ENCODE results near the gene CNKSR3. TPM values are rescaled to one million over a fixed set of nuclear protein-coding genes. Genes with fewer than 3 reads are reported as not detected.
"Not testable (repeated sequence)": the region's sequence is repeated elsewhere in the genome, so short reads cannot be mapped to it uniquely, and the experiment has no call there.

The CNKSR3 gene
- total RNA-seq, 1 donor from 2014 or later: 7.4 TPM

DNA sequence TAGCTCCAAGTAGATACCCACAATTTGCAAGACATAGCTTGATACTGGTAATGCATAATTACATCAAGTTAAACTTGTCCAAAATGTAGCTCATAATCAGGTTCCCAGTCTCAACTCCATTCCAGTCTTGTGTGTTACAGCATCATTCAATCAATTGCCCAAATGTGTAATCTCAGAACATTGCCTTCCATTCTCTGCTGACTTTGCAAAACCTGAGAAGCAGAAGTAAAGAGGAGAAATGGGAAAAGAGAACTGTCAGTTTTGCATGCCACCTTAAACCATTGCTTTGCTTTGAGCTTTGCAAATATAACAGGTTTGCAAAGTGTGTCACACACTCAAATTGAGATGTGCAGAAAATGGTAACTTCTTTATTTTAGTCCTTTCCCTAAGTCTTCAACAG is 40.3 kb upstream of the CNKSR3 start:
- TF ChIP-seq POLR2A (IDR thresholded peaks at IDR 0.05): no peak
- no peak for TF ChIP-seq POLR2AphosphoS5 (IDR thresholded peaks at IDR 0.05; ENCODE audit: insufficient read depth in 1 of 2, low read depth in 1 of 2)
- TF ChIP-seq, protein P1, sequence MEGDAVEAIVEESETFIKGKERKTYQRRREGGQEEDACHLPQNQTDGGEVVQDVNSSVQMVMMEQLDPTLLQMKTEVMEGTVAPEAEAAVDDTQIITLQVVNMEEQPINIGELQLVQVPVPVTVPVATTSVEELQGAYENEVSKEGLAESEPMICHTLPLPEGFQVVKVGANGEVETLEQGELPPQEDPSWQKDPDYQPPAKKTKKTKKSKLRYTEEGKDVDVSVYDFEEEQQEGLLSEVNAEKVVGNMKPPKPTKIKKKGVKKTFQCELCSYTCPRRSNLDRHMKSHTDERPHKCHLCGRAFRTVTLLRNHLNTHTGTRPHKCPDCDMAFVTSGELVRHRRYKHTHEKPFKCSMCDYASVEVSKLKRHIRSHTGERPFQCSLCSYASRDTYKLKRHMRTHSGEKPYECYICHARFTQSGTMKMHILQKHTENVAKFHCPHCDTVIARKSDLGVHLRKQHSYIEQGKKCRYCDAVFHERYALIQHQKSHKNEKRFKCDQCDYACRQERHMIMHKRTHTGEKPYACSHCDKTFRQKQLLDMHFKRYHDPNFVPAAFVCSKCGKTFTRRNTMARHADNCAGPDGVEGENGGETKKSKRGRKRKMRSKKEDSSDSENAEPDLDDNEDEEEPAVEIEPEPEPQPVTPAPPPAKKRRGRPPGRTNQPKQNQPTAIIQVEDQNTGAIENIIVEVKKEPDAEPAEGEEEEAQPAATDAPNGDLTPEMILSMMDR (IDR thresholded peaks at IDR 0.05): no peak
- Histone ChIP-seq H3K4me3 (no peak overlapping the region), H3K27me3 (no peaks in the 10 kb centered on the region), H3K4me1 (peaks cover 10% of the 10 kb centered on the region), H3K27ac (no peak overlapping the region), H3K9me3 (no peaks in the 10 kb centered on the region), H3K36me3 (no peaks in the 10 kb centered on the region)
- DNase-seq (ENCODE audit: extremely low spot score in 2 of 2): no peak
- intact Hi-C loops (cut with DNase I): no loop called here

GRCh38 chr6:154549179-154549578 is 38.7 kb upstream of the CNKSR3 start:
- TF ChIP-seq POLR2A (IDR thresholded peaks at IDR 0.05) (no peak), POLR2AphosphoS5 (IDR thresholded peaks at IDR 0.05; ENCODE audit: insufficient read depth in 1 of 2, low read depth in 1 of 2) (no peak)
- TF ChIP-seq, protein P1 (IDR thresholded peaks at IDR 0.05): no peak
- no peak for DNase-seq (ENCODE audit: extremely low spot score in 2 of 2)
- Histone ChIP-seq H3K4me3 (no peak overlapping the region), H3K9me3 (no peaks in the 10 kb centered on the region), H3K36me3 (no peaks in the 10 kb centered on the region), H3K27me3 (no peaks in the 10 kb centered on the region), H3K27ac (no peak overlapping the region), H3K4me1 (peaks cover 10% of the 10 kb centered on the region)
- intact Hi-C loops (cut with DNase I): no loop called here

DNA sequence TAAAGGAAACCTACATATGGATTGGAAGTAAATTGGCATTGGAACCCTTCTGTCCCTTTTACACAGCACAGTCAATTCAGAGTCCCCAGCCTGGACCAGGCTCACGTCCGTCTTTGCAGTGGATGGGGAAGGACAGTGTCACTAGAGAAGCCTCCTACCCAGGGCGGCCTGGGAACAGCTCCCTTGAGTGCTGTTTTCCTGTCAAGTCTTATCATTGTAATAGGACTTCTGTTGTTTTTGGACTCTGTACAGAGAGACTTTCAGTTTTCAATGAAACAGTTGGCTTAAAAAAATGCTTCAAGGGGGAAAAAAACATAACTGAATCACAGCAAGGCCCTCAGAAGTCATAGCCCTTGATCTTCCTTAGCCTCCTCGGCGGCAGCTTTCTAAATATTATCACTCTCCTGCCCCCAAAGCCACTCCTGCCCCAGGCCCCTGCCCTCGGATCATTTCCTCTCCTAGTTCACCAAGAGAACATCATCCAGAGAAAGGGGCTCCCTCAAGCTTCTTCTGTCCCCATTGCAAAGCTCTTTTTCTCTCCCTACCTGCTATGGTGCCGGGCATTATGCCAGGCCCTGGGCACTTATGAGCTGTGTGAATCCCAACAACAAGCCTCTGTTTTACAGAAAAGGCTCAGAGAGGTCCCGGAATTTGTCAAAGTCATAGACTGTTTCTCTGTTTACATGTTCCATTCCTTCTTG is 37.8 kb upstream of the CNKSR3 start:
- H3K4me3 ChIP-seq: no peak overlapping the region
- no peaks in the 10 kb centered on the region for H3K36me3 ChIP-seq
- H3K27ac ChIP-seq: no peak overlapping the region
- DNase-seq (ENCODE audit: extremely low spot score in 2 of 2): no peak
- peaks cover 10% of the 10 kb centered on the region for H3K4me1 ChIP-seq
- no peak for TF ChIP-seq POLR2A (IDR thresholded peaks at IDR 0.05)
- TF ChIP-seq, protein P1 (IDR thresholded peaks at IDR 0.05): no peak
- TF ChIP-seq POLR2AphosphoS5 (IDR thresholded peaks at IDR 0.05; ENCODE audit: insufficient read depth in 1 of 2, low read depth in 1 of 2): no peak
- H3K9me3 ChIP-seq: no peaks in the 10 kb centered on the region
- intact Hi-C loops (cut with DNase I): no loop called here
- no peaks in the 10 kb centered on the region for H3K27me3 ChIP-seq

GRCh38 chr6:154543628-154544027 is 33.1 kb upstream of the CNKSR3 start:
- H3K4me1 ChIP-seq: peaks cover 8% of the 10 kb centered on the region
- intact Hi-C loops (cut with DNase I): no loop called here
- no peaks in the 10 kb centered on the region for H3K36me3 ChIP-seq
- H3K9me3 ChIP-seq: no peaks in the 10 kb centered on the region
- H3K27me3 ChIP-seq: no peaks in the 10 kb centered on the region
- no peak for DNase-seq (ENCODE audit: extremely low spot score in 2 of 2)
- no peak overlapping the region for H3K4me3 ChIP-seq
- no peak overlapping the region for H3K27ac ChIP-seq
- no peak for TF ChIP-seq POLR2AphosphoS5 (IDR thresholded peaks at IDR 0.05; ENCODE audit: insufficient read depth in 1 of 2, low read depth in 1 of 2)
- no peak for TF ChIP-seq POLR2A (IDR thresholded peaks at IDR 0.05)
- TF ChIP-seq, protein P1 (IDR thresholded peaks at IDR 0.05): no peak

GRCh38 chr6:154542747-154543146 is 32.3 kb upstream of the CNKSR3 start:
- Histone ChIP-seq H3K4me1 (no peaks in the 10 kb centered on the region), H3K36me3 (no peaks in the 10 kb centered on the region), H3K27me3 (no peaks in the 10 kb centered on the region), H3K27ac (no peak overlapping the region), H3K9me3 (no peaks in the 10 kb centered on the region), H3K4me3 (no peak overlapping the region)
- TF ChIP-seq POLR2AphosphoS5 (IDR thresholded peaks at IDR 0.05; ENCODE audit: insufficient read depth in 1 of 2, low read depth in 1 of 2) (no peak), POLR2A (IDR thresholded peaks at IDR 0.05) (no peak)
- TF ChIP-seq, protein P1 (IDR thresholded peaks at IDR 0.05): no peak
- intact Hi-C loops (cut with DNase I): no loop called here
- no peak for DNase-seq (ENCODE audit: extremely low spot score in 2 of 2)

DNA sequence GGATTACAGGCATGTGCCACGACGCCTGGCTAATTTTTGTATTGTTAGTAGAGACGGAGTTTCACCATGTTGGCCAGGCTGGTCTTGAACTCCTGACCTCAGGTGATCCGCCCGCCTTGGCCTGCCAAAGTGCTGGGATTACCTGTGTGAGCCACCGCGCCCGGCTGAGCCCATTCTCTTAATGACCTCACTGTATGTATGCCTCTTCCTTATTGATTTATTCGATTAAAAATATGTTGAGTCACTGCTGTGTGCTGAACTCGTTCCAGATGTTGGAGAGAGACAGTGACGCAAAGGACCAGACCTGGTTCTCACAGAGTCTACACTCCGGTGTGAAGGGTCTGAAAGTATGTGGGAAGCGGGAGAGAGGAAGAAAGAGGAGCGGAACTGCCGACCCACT is 31.4 kb upstream of the CNKSR3 start:
- H3K4me1 ChIP-seq; H3K27ac ChIP-seq; H3K27me3 ChIP-seq; H3K9me3 ChIP-seq; intact Hi-C loops (cut with DNase I); H3K4me3 ChIP-seq; H3K36me3 ChIP-seq; DNase-seq (ENCODE audit: extremely low spot score in 2 of 2): not testable (repeated sequence)
